Parathyroid adenoma (tissue), 2 donors: ENCODE results near the gene SLC39A11.

Experiments
- H2AFZ ChIP-seq: fragments of 300-600 bp; sonication (generic); one replicate; pipeline ENCODE4 v1.7.0; 2017; ENCODE audit warnings: antibody characterized with exemption, mild to moderate bottlenecking
- H3K27ac ChIP-seq: fragments of 300-600 bp; sonication (generic); one replicate; pipeline ENCODE4 v1.7.0; 2017
- H3K27me3 ChIP-seq: fragments of 300-600 bp; sonication (generic); one replicate; pipeline ENCODE4 v1.7.0; 2017; ENCODE audit warnings: low read length; ENCODE audit not compliant: control insufficient read depth, insufficient read depth
- H3K36me3 ChIP-seq: fragments of 300-600 bp; sonication (generic); one replicate; pipeline ENCODE4 v1.7.0; 2017; ENCODE audit warnings: low read length; ENCODE audit not compliant: control insufficient read depth, insufficient read depth
- H3K4me1 ChIP-seq: fragments of 300-600 bp; sonication (generic); one replicate; pipeline ENCODE4 v1.7.0; 2017; ENCODE audit warnings: control low read depth
- H3K4me2 ChIP-seq: fragments of 300-600 bp; sonication (generic); one replicate; pipeline ENCODE4 v1.7.0; 2017; ENCODE audit warnings: low read length
- H3K4me3 ChIP-seq: fragments of 300-600 bp; sonication (generic); one replicate; pipeline ENCODE4 v1.7.0; 2017; ENCODE audit warnings: low read depth, low read length
- H3K79me2 ChIP-seq: fragments of 300-600 bp; sonication (generic); one replicate; pipeline ENCODE4 v1.7.0; 2017; ENCODE audit warnings: control low read depth
- H3K9ac ChIP-seq: fragments of 300-600 bp; sonication (generic); one replicate; pipeline ENCODE4 v1.7.0; 2017; ENCODE audit warnings: mild to moderate bottlenecking
- H3K9me3 ChIP-seq: fragments of 300-600 bp; sonication (generic); one replicate; pipeline ENCODE4 v1.7.0; 2017; ENCODE audit warnings: low read length; ENCODE audit not compliant: control insufficient read depth
- TF ChIP-seq, protein P1 (sequence below): fragments of 300-600 bp; sonication (generic); IDR thresholded peaks from one replicate; pipeline ENCODE4 v1.7.0; 2017; ENCODE audit warnings: antibody characterized with exemption, mild to moderate bottlenecking
- donor health status: primary hyperparathyroidism.

The SLC39A11 gene

DNA sequence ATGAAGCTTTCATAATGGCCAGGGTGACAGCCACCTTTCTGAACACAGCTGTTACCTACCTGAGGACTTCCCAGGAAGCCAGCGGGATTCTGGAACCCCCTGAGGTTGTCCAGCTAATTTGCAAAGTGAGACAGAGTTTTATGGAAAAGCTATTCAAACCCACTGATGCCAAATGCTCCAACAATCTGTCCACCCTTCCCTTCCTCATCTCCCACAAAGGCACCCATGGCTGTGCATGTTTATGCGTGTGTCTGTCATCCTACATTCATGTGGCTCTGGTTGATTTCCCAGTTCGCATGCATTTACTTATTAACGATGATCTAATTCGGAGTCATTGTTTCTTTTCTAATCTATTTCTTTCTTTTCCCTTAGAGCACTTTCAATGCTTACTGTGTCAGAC, 217.1 kb downstream of the SLC39A11 start:
- no peak overlapping the region for H3K4me2 ChIP-seq
- TF ChIP-seq, protein P1, sequence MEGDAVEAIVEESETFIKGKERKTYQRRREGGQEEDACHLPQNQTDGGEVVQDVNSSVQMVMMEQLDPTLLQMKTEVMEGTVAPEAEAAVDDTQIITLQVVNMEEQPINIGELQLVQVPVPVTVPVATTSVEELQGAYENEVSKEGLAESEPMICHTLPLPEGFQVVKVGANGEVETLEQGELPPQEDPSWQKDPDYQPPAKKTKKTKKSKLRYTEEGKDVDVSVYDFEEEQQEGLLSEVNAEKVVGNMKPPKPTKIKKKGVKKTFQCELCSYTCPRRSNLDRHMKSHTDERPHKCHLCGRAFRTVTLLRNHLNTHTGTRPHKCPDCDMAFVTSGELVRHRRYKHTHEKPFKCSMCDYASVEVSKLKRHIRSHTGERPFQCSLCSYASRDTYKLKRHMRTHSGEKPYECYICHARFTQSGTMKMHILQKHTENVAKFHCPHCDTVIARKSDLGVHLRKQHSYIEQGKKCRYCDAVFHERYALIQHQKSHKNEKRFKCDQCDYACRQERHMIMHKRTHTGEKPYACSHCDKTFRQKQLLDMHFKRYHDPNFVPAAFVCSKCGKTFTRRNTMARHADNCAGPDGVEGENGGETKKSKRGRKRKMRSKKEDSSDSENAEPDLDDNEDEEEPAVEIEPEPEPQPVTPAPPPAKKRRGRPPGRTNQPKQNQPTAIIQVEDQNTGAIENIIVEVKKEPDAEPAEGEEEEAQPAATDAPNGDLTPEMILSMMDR = no peak
- H3K79me2 ChIP-seq = no peaks in the 10 kb centered on the region
- no peak overlapping the region for H2AFZ ChIP-seq
- H3K27ac ChIP-seq = no peak overlapping the region
- H3K9ac ChIP-seq = no peak overlapping the region
- H3K36me3 ChIP-seq = no peaks in the 10 kb centered on the region
- no peaks in the 10 kb centered on the region for H3K9me3 ChIP-seq
- no peaks in the 10 kb centered on the region for H3K4me1 ChIP-seq
- no peaks in the 10 kb centered on the region for H3K27me3 ChIP-seq
- no peak overlapping the region for H3K4me3 ChIP-seq

DNA sequence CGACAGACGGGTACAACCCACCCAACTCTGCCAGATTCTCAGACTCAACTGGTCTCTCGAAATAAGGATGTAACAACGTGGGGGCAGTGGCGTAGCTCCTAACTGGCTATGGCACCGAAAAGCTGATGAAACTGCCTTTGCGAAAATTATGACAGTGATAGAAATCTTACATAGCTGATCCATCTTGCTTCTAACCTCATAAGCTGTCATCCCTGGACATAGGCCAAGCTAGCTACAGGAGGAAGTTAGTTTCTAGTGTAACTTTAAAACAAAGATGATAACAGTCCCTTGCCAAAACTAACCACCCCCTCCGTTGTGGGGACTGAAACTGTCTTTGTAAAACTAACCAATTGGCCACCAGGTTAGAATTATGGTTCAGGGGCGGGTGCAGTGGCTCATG, 220.1 kb downstream of the SLC39A11 start:
- Histone ChIP-seq H3K9me3 (no peaks in the 10 kb centered on the region), H3K4me3 (no peak overlapping the region), H3K36me3 (no peaks in the 10 kb centered on the region), H2AFZ (no peak overlapping the region), H3K9ac (no peak overlapping the region), H3K27ac (no peak overlapping the region), H3K4me1 (no peaks in the 10 kb centered on the region), H3K27me3 (no peaks in the 10 kb centered on the region), H3K4me2 (no peak overlapping the region), H3K79me2 (no peaks in the 10 kb centered on the region)
- TF ChIP-seq, protein P1 = no peak

DNA sequence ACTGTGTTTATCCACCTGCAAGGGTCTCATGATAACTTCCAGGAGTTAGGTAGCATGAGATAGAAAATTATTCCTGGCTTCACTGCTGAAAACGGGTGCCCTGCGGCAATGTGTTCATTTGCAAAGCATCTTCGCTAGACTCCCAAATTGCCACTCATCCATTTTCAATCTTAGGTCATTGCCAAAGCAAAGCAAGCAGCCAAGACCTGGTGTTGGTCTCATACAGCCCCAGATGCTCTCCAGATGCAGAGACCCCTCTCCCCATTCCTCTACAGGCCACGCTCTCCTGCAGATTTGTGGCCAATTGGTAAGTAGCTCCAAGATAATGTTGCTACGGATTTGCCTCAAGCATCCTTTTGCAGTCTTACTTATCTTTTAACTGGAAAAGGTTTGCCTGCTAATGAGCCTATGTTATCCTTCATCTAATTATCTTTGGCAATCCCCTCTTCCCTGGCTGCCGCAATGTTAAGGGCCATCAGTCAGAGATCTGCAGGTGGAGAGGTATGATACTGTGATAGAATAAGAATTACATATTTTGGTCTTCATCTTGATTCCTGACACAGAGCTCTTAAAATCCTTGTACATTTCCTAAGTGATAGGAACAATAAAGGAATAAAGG, 222.0 kb downstream of the SLC39A11 start:
- Histone ChIP-seq H3K4me1 (no peaks in the 10 kb centered on the region), H3K27ac (no peak overlapping the region), H2AFZ (no peak overlapping the region), H3K27me3 (no peaks in the 10 kb centered on the region), H3K79me2 (no peaks in the 10 kb centered on the region), H3K9me3 (no peaks in the 10 kb centered on the region), H3K4me3 (no peak overlapping the region), H3K4me2 (no peak overlapping the region), H3K36me3 (no peaks in the 10 kb centered on the region), H3K9ac (no peak overlapping the region)
- TF ChIP-seq, protein P1 = no peak

DNA sequence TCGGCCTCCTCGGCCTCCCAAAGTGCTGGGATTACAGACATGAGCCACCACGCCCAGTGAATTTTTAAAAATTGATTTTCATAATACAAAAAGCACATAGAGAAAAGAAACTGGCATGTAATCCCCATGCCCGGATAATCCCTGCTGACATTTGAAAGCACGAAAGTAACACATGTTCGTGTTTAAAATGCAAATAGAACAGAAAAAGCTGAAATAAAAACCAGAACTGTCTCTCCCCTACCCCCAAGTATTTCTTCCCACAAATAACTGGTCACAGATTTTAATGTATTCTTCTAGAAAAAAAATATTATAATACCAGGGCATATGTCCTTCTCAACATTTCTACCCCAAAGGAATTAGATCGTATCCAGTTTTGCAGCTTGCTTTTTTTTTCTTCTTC, 222.9 kb downstream of the SLC39A11 start:
- H3K4me1 ChIP-seq = no peaks in the 10 kb centered on the region
- no peak overlapping the region for H3K27ac ChIP-seq
- TF ChIP-seq, protein P1 = no peak

DNA sequence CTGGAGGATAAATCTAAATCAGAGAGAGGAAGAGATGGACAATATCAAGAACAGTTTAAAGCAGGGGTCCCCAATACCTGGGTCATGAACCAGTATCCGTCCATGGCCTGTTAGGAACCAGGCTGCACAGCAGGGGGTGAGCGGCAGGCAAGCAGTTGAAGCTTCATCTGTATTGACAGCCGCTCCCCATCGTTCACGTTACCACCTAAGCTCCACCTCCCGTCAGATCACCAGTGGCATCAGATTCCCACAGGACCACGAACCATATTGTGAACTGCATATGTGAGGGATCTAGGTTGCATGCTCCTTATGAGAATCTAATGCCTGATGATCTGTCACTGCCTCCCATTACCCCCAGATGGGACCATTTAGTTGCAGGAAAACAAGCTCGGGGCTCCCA, 226.5 kb downstream of the SLC39A11 start:
- no peaks in the 10 kb centered on the region for H3K27me3 ChIP-seq
- H3K36me3 ChIP-seq = no peaks in the 10 kb centered on the region
- H3K4me2 ChIP-seq = no peak overlapping the region
- no peak overlapping the region for H3K9ac ChIP-seq
- H3K4me3 ChIP-seq = no peak overlapping the region
- H3K79me2 ChIP-seq = no peaks in the 10 kb centered on the region
- no peak overlapping the region for H2AFZ ChIP-seq
- H3K9me3 ChIP-seq = no peaks in the 10 kb centered on the region
- TF ChIP-seq, protein P1 = no peak
- no peak overlapping the region for H3K27ac ChIP-seq
- H3K4me1 ChIP-seq = no peaks in the 10 kb centered on the region

More for the DNA sequence above, 222.9 kb downstream of the SLC39A11 start:
- Histone ChIP-seq H3K4me3 (no peak overlapping the region), H3K36me3 (no peaks in the 10 kb centered on the region), H3K9me3 (no peaks in the 10 kb centered on the region), H3K9ac (no peak overlapping the region), H3K27me3 (no peaks in the 10 kb centered on the region), H2AFZ (no peak overlapping the region), H3K4me2 (no peak overlapping the region), H3K79me2 (no peaks in the 10 kb centered on the region)
